GM12878 (cell line): ENCODE measurements around the gene ZNF212. TPM values are rescaled to one million over a fixed set of nuclear protein-coding genes. Genes with fewer than 3 reads are reported as not detected.

Source experiments
- BCLAF1 ChIP-seq: fragments of 450-650 bp; IDR thresholded peaks from 2 replicates; pipeline ENCODE4 v1.6.1; 2017; ENCODE audit warnings: antibody characterized with exemption, mild to moderate bottlenecking, moderate library complexity
- E2F4 ChIP-seq: IDR thresholded peaks from 2 replicates; pipeline ENCODE4 v1.6.1; 2012; ENCODE audit warnings: low read depth, low read length, improper control_type of control experiment
- EED ChIP-seq: sonication (generic); IDR thresholded peaks from 2 replicates; pipeline ENCODE4 v1.6.1; 2016; ENCODE audit warnings: antibody characterized with exemption, low read depth
- EZH2 ChIP-seq: IDR thresholded peaks from 2 replicates; pipeline ENCODE4 v1.6.1; 2012; ENCODE audit warnings: low read depth, mild to moderate bottlenecking, control low read depth, inconsistent platforms, low read length, borderline replicate concordance; ENCODE audit not compliant: control insufficient read depth
- GATAD2B ChIP-seq: fragments of 450-650 bp; conservative IDR thresholded peaks from 2 replicates; pipeline ENCODE4 v1.6.1; 2017; ENCODE audit warnings: low read depth, mild to moderate bottlenecking, moderate library complexity
- HCFC1 ChIP-seq: fragments of 150-350 bp; IDR thresholded peaks from 2 replicates; pipeline ENCODE4 v1.6.1; 2014; ENCODE audit warnings: low read length
- IRF4 ChIP-seq: IDR thresholded peaks from 2 replicates; pipeline ENCODE4 v1.6.1; 2011; ENCODE audit warnings: low read depth, low read length
- PBX3 ChIP-seq: IDR thresholded peaks from 2 replicates; pipeline ENCODE4 v1.6.1; 2011; ENCODE audit warnings: mild to moderate bottlenecking, low read depth, low read length, moderate library complexity; ENCODE audit not compliant: insufficient replicate concordance
- POU2F2 ChIP-seq: IDR thresholded peaks from 3 replicates; pipeline ENCODE4 v1.6.1; 2011; ENCODE audit warnings: low read depth, mild to moderate bottlenecking, low read length, borderline replicate concordance
- RBBP5 ChIP-seq: fragments of 200-600 bp; sonication (generic); conservative IDR thresholded peaks from 2 replicates; pipeline ENCODE4 v1.6.1; 2016
- SP1 ChIP-seq: IDR thresholded peaks from one replicate; pipeline ENCODE4 v1.6.1; 2011; ENCODE audit warnings: low read depth, low read length
- TAF1 ChIP-seq: IDR thresholded peaks from 2 replicates; pipeline ENCODE4 v1.6.1; 2011; ENCODE audit warnings: mild to moderate bottlenecking, low read depth, low read length, borderline replicate concordance
- ZSCAN29 ChIP-seq: fragments of 450-650 bp; IDR thresholded peaks from 2 replicates; pipeline ENCODE4 v1.6.1; 2017; ENCODE audit warnings: mild to moderate bottlenecking, moderate library complexity
- ZZZ3 ChIP-seq: IDR thresholded peaks from 2 replicates; pipeline ENCODE4 v1.6.1; 2011; ENCODE audit warnings: low read depth; ENCODE audit not compliant: control insufficient read depth, insufficient read length
- polyA plus RNA-seq, 11 experiments: library from polyadenylated mRNA; depleted of rRNA in 4 of 11; unstranded in 6 of 11; stranded (reverse) in 5 of 11; fragments of >200 nt; fragmentation: Nextera tagmentation in 4 of 11; fragmentation: Illumina TruSeq in 1 of 11; extraction: Ambion mirVana in 4 of 11; extraction: Trizol in 1 of 11; gene quantifications; 1 replicate in 1 of 11; 2 replicates in 10 of 11; pipeline versions ENCODE4 v1.2.1 to v1.2.3, GENCODE V29; 2011 to 2016; ENCODE audit warnings: inconsistent platforms in 2 of 11, missing spikeins in 2 of 11, low read depth in 1 of 11
- total RNA-seq, 4 experiments: library from RNA; depleted of rRNA in 3 of 4; stranded (reverse); fragments of >200 nt in 3 of 4; fragmentation: Illumina TruSeq in 1 of 4; extraction: Trizol in 1 of 4; gene quantifications; 2 replicates each; pipeline versions ENCODE4 v1.2.1 to v1.2.3, GENCODE V29; 2013 to 2021
- TF ChIP-seq, protein P1 (sequence below): fragments of 450-650 bp; IDR thresholded peaks from 2 replicates; pipeline ENCODE4 v1.6.1; 2016; ENCODE audit warnings: mild to moderate bottlenecking
- TF ChIP-seq, protein P2 (sequence below): fragments of 450-650 bp; IDR thresholded peaks from 2 replicates; pipeline ENCODE4 v1.6.1; 2018; ENCODE audit warnings: borderline replicate concordance, mild to moderate bottlenecking; ENCODE audit not compliant: partially characterized antibody
- TF ChIP-seq, protein P3 (sequence below): fragments of 450-650 bp; IDR thresholded peaks from 2 replicates; pipeline ENCODE4 v1.6.1; 2018; ENCODE audit warnings: mild to moderate bottlenecking, low read depth, moderate library complexity; ENCODE audit not compliant: partially characterized antibody

Gene ZNF212
- total and polyA plus RNA-seq, 10 of the 15 experiments (the other 5 are each of a cell fraction or from before 2014, with no cell fraction given), result 1.2 to 11.6 (median 5.4) TPM

GRCh38 chr7:149261829-149262617, 22.6 kb downstream of the ZNF212 start, which contains the start of gene ZNF783 (continued):
- TF ChIP-seq, protein P1, sequence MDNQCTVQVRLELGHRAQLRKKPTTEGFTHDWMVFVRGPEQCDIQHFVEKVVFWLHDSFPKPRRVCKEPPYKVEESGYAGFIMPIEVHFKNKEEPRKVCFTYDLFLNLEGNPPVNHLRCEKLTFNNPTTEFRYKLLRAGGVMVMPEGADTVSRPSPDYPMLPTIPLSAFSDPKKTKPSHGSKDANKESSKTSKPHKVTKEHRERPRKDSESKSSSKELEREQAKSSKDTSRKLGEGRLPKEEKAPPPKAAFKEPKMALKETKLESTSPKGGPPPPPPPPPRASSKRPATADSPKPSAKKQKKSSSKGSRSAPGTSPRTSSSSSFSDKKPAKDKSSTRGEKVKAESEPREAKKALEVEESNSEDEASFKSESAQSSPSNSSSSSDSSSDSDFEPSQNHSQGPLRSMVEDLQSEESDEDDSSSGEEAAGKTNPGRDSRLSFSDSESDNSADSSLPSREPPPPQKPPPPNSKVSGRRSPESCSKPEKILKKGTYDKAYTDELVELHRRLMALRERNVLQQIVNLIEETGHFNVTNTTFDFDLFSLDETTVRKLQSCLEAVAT, result no peak
- TF ChIP-seq GATAD2B (peak; percentile 82), ZSCAN29 (peak; percentile 51; the same call in 1 of the 2 replicates), RBBP5 (no peak), IRF4 (no peak), ZZZ3 (no peak), E2F4 (no peak), SP1 (no peak), POU2F2 (no peak), EED (peak; percentile 37; the same call in 1 of the 2 replicates), BCLAF1 (no peak), HCFC1 (no peak; the same call in 1 of the 2 replicates), TAF1 (0 out of 2 replicates have a peak, but pooled peaks have one; percentile 33), PBX3 (no peak), EZH2 (no peak)
- TF ChIP-seq, protein P2, sequence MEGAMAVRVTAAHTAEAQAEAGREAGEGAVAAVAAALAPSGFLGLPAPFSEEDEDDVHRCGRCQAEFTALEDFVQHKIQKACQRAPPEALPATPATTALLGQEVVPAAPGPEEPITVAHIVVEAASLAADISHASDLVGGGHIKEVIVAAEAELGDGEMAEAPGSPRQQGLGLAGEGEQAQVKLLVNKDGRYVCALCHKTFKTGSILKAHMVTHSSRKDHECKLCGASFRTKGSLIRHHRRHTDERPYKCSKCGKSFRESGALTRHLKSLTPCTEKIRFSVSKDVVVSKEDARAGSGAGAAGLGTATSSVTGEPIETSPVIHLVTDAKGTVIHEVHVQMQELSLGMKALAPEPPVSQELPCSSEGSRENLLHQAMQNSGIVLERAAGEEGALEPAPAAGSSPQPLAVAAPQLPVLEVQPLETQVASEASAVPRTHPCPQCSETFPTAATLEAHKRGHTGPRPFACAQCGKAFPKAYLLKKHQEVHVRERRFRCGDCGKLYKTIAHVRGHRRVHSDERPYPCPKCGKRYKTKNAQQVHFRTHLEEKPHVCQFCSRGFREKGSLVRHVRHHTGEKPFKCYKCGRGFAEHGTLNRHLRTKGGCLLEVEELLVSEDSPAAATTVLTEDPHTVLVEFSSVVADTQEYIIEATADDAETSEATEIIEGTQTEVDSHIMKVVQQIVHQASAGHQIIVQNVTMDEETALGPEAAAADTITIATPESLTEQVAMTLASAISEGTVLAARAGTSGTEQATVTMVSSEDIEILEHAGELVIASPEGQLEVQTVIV, result no peak
- TF ChIP-seq, protein P3, sequence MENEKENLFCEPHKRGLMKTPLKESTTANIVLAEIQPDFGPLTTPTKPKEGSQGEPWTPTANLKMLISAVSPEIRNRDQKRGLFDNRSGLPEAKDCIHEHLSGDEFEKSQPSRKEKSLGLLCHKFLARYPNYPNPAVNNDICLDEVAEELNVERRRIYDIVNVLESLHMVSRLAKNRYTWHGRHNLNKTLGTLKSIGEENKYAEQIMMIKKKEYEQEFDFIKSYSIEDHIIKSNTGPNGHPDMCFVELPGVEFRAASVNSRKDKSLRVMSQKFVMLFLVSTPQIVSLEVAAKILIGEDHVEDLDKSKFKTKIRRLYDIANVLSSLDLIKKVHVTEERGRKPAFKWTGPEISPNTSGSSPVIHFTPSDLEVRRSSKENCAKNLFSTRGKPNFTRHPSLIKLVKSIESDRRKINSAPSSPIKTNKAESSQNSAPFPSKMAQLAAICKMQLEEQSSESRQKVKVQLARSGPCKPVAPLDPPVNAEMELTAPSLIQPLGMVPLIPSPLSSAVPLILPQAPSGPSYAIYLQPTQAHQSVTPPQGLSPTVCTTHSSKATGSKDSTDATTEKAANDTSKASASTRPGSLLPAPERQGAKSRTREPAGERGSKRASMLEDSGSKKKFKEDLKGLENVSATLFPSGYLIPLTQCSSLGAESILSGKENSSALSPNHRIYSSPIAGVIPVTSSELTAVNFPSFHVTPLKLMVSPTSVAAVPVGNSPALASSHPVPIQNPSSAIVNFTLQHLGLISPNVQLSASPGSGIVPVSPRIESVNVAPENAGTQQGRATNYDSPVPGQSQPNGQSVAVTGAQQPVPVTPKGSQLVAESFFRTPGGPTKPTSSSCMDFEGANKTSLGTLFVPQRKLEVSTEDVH, result no peak
